K562 (cell line): ENCODE measurements around the gene ZNF215. TPM values are rescaled to one million over a fixed set of nuclear protein-coding genes. Genes with fewer than 3 reads are reported as not detected.

Experiments used
- ATAC-seq: fragments of 200-7000 bp; cut with Tn5 transposase; 3 replicates; pipeline ENCODE4 v1.9.1; 2020; ENCODE audit warnings: moderate library complexity
- BruUV-seq: library from RNA; stranded (reverse); fragments of 400-500 nt; replicated peaks from 2 replicates; lab custom pipeline; 2021; lab: Mats Ljungman, UMichigan
- CTCF ChIA-PET: fragments of 300-600 bp; formaldehyde crosslinking; extraction: SDS; loops from one replicate; lab custom pipeline; 2021; ENCODE audit warnings: low intra/inter-chr PET ratio; lab: Yijun Ruan, JAX
- POLR2A ChIA-PET: fragments of 300-600, 350-650 bp; sonication (Branson Sonifier 250); formaldehyde crosslinking; extraction: SDS; loops from one replicate; lab custom pipeline; 2021; ENCODE audit warnings: antibody characterized with exemption, inconsistent platforms; lab: Yijun Ruan, JAX
- DNase-seq, 4 experiments: peaks; one replicate each; pipeline versions ENCODE4 v3.0.0 to v3.0.0-alpha.2; 2011 to 2018; ENCODE audit warnings: low spot score in 3 of 4, mixed read lengths in 3 of 4; ENCODE audit errors: extremely low read depth in 1 of 4
- FAIRE-seq: peaks from 2 replicates; lab custom pipeline; 2011; peaks lifted over from hg19 to GRCh38; lab: Jason Lieb, UNC
- H2AFZ ChIP-seq: 2 replicates; pipeline ENCODE4 v1.6.0; 2011; ENCODE audit warnings: low read depth, low read length, control low read depth, inconsistent platforms
- H3K27ac ChIP-seq: fragments of 200-600 bp; 3 replicates; pipeline ENCODE4 v1.8.0; 2011; ENCODE audit warnings: low read depth, mild to moderate bottlenecking, control low read depth, inconsistent platforms, low read length, moderate library complexity, mixed read lengths; ENCODE audit errors: extremely low read depth
- H3K27me3 ChIP-seq, 2 experiments: fragments of 300-600 bp in 1 of 2; 2 replicates in 1 of 2; 3 replicates in 1 of 2; pipeline versions ENCODE4 v1.6.0 to v1.8.0; 2011; ENCODE audit warnings: inconsistent platforms in 2 of 2, low read length in 2 of 2, mild to moderate bottlenecking in 1 of 2, mixed read lengths in 1 of 2, moderate library complexity in 1 of 2; ENCODE audit not compliant: control insufficient read depth in 2 of 2, insufficient read depth in 2 of 2
- H3K36me3 ChIP-seq: fragments of 300-600 bp; 3 replicates; pipeline ENCODE4 v1.8.0; 2011; ENCODE audit warnings: mild to moderate bottlenecking, low read length, inconsistent platforms; ENCODE audit not compliant: control insufficient read depth, insufficient read depth
- H3K4me1 ChIP-seq, 2 experiments: fragments of 200-600 bp in 1 of 2; replicated peaks in 1 of 2; 2 replicates in 1 of 2; 3 replicates in 1 of 2; pipeline versions ENCODE4 v1.5.1 to v1.8.0; 2011; ENCODE audit warnings: inconsistent platforms in 2 of 2, low read length in 2 of 2, mild to moderate bottlenecking in 1 of 2, mixed read lengths in 1 of 2, moderate library complexity in 1 of 2; ENCODE audit not compliant: control insufficient read depth in 2 of 2, insufficient read depth in 2 of 2
- H3K4me2 ChIP-seq: 2 replicates; pipeline ENCODE4 v1.6.1; 2011; ENCODE audit warnings: low read length, control low read depth, inconsistent platforms, mixed read lengths; ENCODE audit not compliant: insufficient read depth
- H3K4me3 ChIP-seq: fragments of 200-600 bp; sonication (generic), shearing (Covaris generic); 2 replicates; pipeline ENCODE4 v1.5.1; 2016; ENCODE audit warnings: control low read depth, inconsistent platforms
- H3K79me2 ChIP-seq: fragments of 200-600 bp; 3 replicates; pipeline ENCODE4 v1.8.0; 2011; ENCODE audit warnings: low read length, inconsistent platforms; ENCODE audit not compliant: control insufficient read depth, insufficient read depth
- H3K9ac ChIP-seq, 2 experiments: 2 replicates each; pipeline versions ENCODE4 v1.6.0 to v1.6.1; 2011; ENCODE audit warnings: low read depth in 2 of 2, low read length in 2 of 2, control low read depth in 1 of 2, inconsistent platforms in 1 of 2, mild to moderate bottlenecking in 1 of 2, mixed read lengths in 1 of 2; ENCODE audit not compliant: insufficient read depth in 1 of 2
- H3K9me1 ChIP-seq: one replicate; pipeline ENCODE4 v1.6.0; 2011; ENCODE audit warnings: inconsistent platforms, mild to moderate bottlenecking, low read length, moderate library complexity; ENCODE audit not compliant: control insufficient read depth, insufficient read depth
- H3K9me3 ChIP-seq: replicated peaks from 2 replicates; pipeline ENCODE4 v1.5.1; 2011; ENCODE audit warnings: low read depth, low read length, inconsistent platforms; ENCODE audit not compliant: control insufficient read depth, insufficient read depth
- H4K20me1 ChIP-seq: replicated peaks from 2 replicates; pipeline ENCODE4 v1.6.1; 2011; ENCODE audit warnings: low read length, inconsistent platforms, mixed read lengths; ENCODE audit not compliant: control insufficient read depth, insufficient read depth
- ARID4B ChIP-seq: sonication (generic); formaldehyde crosslinking; IDR thresholded peaks from 2 replicates; pipeline ENCODE4 v1.8.0; 2022; ENCODE audit warnings: mild to moderate bottlenecking, missing genetic modification reagents
- FOXP1 ChIP-seq: sonication (generic); formaldehyde crosslinking; IDR thresholded peaks from 2 replicates; pipeline ENCODE4 v1.8.0; 2022; ENCODE audit warnings: mild to moderate bottlenecking, missing genetic modification reagents
- GTF3C2 ChIP-seq: IDR thresholded peaks from 3 replicates; pipeline ENCODE4 v1.6.1; 2011; ENCODE audit warnings: borderline replicate concordance, mild to moderate bottlenecking, moderate library complexity; ENCODE audit not compliant: insufficient read length; ENCODE audit errors: extremely low read depth
- MEIS2 ChIP-seq: fragments of 450-650 bp; IDR thresholded peaks from 2 replicates; pipeline ENCODE4 v1.6.1; 2014; ENCODE audit warnings: mild to moderate bottlenecking; ENCODE audit not compliant: partially characterized antibody
- PBX2 ChIP-seq, 2 experiments: IDR thresholded peaks in 1 of 2; conservative IDR thresholded peaks in 1 of 2; 2 replicates each; pipeline ENCODE4 v1.6.1; 2016; ENCODE audit warnings: low read depth in 2 of 2, mild to moderate bottlenecking in 1 of 2, missing compliant biosample characterization in 1 of 2, missing genetic modification characterization in 1 of 2, moderate library complexity in 1 of 2
- PKNOX1 ChIP-seq: fragments of 450-650 bp; IDR thresholded peaks from 2 replicates; pipeline ENCODE4 v1.6.1; 2016
- POLR3G ChIP-seq: IDR thresholded peaks from 2 replicates; pipeline ENCODE4 v1.6.1; 2011; ENCODE audit not compliant: insufficient read length, insufficient replicate concordance; ENCODE audit errors: extremely low read depth
- POU5F1 ChIP-seq: fragments of 150-350 bp; IDR thresholded peaks from 2 replicates; pipeline ENCODE4 v1.6.1; 2014; ENCODE audit warnings: borderline replicate concordance, low read length, low read depth, mild to moderate bottlenecking; ENCODE audit not compliant: partially characterized antibody
- PPARD ChIP-seq: fragments of 250-450 bp; sonication (Bioruptor Pico); IDR thresholded peaks from 2 replicates; pipeline ENCODE4 v1.8.0; 2022; ENCODE audit warnings: inconsistent platforms, mild to moderate bottlenecking, moderate library complexity
- XRCC5 ChIP-seq: fragments of 200-400 bp; formaldehyde crosslinking; IDR thresholded peaks from 2 replicates; pipeline ENCODE4 v1.6.1; 2017; ENCODE audit warnings: low read depth, mild to moderate bottlenecking, low read length
- WGBS: fragments of 100-300 bp; shearing (Covaris generic); methylation state at CpG from one replicate; pipeline ENCODE4 v1.1.6; 2016; ENCODE audit warnings: low coverage, mixed read lengths; ENCODE audit not compliant: insufficient coverage; ENCODE audit errors: missing lambda C conversion rate; 5-methylcytosine and 5-hydroxymethylcytosine counted together
- in situ Hi-C: fragments of 300-500 bp; cut with MboI; formaldehyde crosslinking; loops from 4 replicates; pipeline ENCODE4 v1.15.0; 2018; ENCODE audit warnings: inconsistent platforms, mixed read lengths
- intact Hi-C: fragments of 100-400 bp; cut with micrococcal nuclease; formaldehyde crosslinking; loops from 2 replicates; pipeline ENCODE4 v1.14.2; 2022
- polyA plus RNA-seq, 8 experiments: library from polyadenylated mRNA; depleted of rRNA in 4 of 8; stranded (reverse) in 5 of 8; unstranded in 3 of 8; fragments of >200 nt; fragmentation: Nextera tagmentation in 2 of 8; fragmentation: Illumina TruSeq in 1 of 8; extraction: Ambion mirVana in 2 of 8; extraction: Trizol in 1 of 8; gene quantifications; 2 replicates each; pipeline versions ENCODE4 v1.2.1 to v1.2.3, GENCODE V29; 2011 to 2014; ENCODE audit warnings: inconsistent platforms in 1 of 8, missing spikeins in 1 of 8
- total RNA-seq, 7 experiments: library from RNA; depleted of rRNA in 6 of 7; stranded (reverse); fragments of >200 nt in 6 of 7; fragmentation: Illumina TruSeq in 2 of 7; extraction: Trizol in 2 of 7; gene quantifications; 2 replicates each; pipeline versions ENCODE4 v1.2.1 to v1.2.3, GENCODE V29; 2011 to 2021; ENCODE audit warnings: low replicate concordance in 1 of 7

ZNF215 gene
- total and polyA plus RNA-seq, 9 of the 15 experiments (the other 6 are each of a cell fraction or from before 2014, with no cell fraction given): 11.2 to 19.1 (median 14.2) TPM

GRCh38 chr11:7004482-7004881 lies 78.3 kb downstream of the ZNF215 start:
- intact Hi-C loops: no loop called here
- ATAC-seq: peak; percentile 56; the same call in 2 of the 3 replicates
- POLR2A ChIA-PET: no interaction called here
- no peak overlapping the region; the same call in 1 of the 2 replicates for H2AFZ ChIP-seq
- no peak overlapping the region for H3K4me2 ChIP-seq
- no peaks in the 10 kb centered on the region for H3K36me3 ChIP-seq
- H3K4me1 ChIP-seq: no peaks in the 10 kb centered on the region
- in situ Hi-C loops: no loop called here
- no TSS peak for BruUV-seq
- no peak for FAIRE-seq
- no peaks in the 10 kb centered on the region for H4K20me1 ChIP-seq
- CTCF ChIA-PET: interaction anchor here (0.6 kb wide), 1 partner anchor 452 kb away, joined by 4 read pairs; no protein-coding TSS in a partner anchor
- H3K9me3 ChIP-seq: no peaks in the 10 kb centered on the region
- DNase-seq: peak in 1 of 4 experiments; percentile 16
- 32% methylated on average over 3 of the region's 3 CpGs for WGBS
- no peaks in the 10 kb centered on the region for H3K9me1 ChIP-seq
- no peak overlapping the region for H3K27ac ChIP-seq
- H3K9ac ChIP-seq: no peak overlapping the region
- no peaks in the 10 kb centered on the region for H3K27me3 ChIP-seq
- no peak overlapping the region for H3K4me3 ChIP-seq
- H3K79me2 ChIP-seq: no peaks in the 10 kb centered on the region
- TF ChIP-seq MEIS2 (peak; percentile 79), PPARD (CRISPR knock-in tag) (no peak), PBX2 (CRISPR knock-in tag; IDR thresholded peaks at IDR 0.05; ENCODE audit: low read depth) (no peak), PBX2 (tag; conservative IDR thresholded peaks at IDR 0.05; ENCODE audit: low read depth) (peak; percentile 85), GTF3C2 (no peak), ARID4B (no peak), PKNOX1 (peak; percentile 29), XRCC5 (no peak), POU5F1 (no peak), FOXP1 (CRISPR knock-in tag) (no peak), POLR3G (no peak)
